Measurements from ENCODE around the gene OR1N2. TPM values are rescaled to one million over a fixed set of nuclear protein-coding genes. Genes with fewer than 3 reads are reported as not detected.
"Not testable (repeated sequence)": the region's sequence is repeated elsewhere in the genome, so short reads cannot be mapped to it uniquely, and the experiment has no call there.

The OR1N2 gene
- total RNA-seq, 5 donors from 2014 or later (not counting 1 experiment from before 2014, with no cell fraction given): not detected

DNA sequence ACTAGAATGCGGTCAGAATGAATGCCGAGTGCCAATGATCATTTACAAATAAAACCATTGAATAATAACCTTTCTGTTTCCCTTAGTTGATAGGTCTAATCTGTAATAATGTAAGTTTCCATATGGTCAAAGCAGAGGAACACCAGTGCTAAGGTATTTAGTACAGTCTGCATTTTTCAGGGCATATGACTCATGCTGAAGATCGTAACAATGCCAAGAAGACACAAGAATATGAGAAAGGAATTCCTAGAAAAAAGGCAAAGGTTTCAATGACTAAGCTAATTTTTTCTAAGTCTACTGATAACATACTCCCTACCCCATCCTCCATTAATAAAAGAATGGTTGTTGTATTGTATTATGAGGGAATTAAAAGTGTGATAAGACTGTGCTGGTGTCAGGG lies 27.4 kb downstream of the OR1N2 start:
- H3K9me3 Mint-ChIP-seq: peaks cover 0 to 2% (median 0%) of the 10 kb centered on the region in 3 donors
- Histone ChIP-seq H3K27ac (ENCODE audit: low read length) (no peak overlapping the region), H3K36me3 (ENCODE audit: control insufficient read depth in 2 of 2, extremely low read depth in 1 of 2, insufficient read depth in 1 of 2, low read length in 1 of 2) (no peaks in the 10 kb centered on the region), H3K27me3 (replicated peaks in 1 of 2; ENCODE audit: control insufficient read depth in 2 of 2, extremely low read depth in 1 of 2, insufficient read depth in 2 of 2, low read length in 1 of 2) (peaks cover 0 to 3% of the 10 kb centered on the region in 2 experiments), H3K9me3 (no peaks in the 10 kb centered on the region), H3K4me1 (ENCODE audit: control insufficient read depth in 1 of 2, extremely low read depth in 1 of 2, insufficient read depth in 2 of 2, low read length in 2 of 2) (no peaks in the 10 kb centered on the region), H3K4me3 (ENCODE audit: control insufficient read depth in 1 of 2, extremely low read depth in 1 of 2, low read length in 1 of 2) (no peak overlapping the region)
- H3K4me3 Mint-ChIP-seq: no peak overlapping the region
- DNase-seq (no peak), ATAC-seq (replicated peaks in 1 of 4) (no peak)
- H3K27me3 Mint-ChIP-seq: no peaks in the 10 kb centered on the region
- ChIA-PET CTCF (no interaction called here), POLR2A (no interaction called here)
- no CpG with 5 or more reads among the region's 3 CpGs for WGBS (ENCODE audit: insufficient coverage)
- H3K36me3 Mint-ChIP-seq: peaks cover 9% of the 10 kb centered on the region
- no peaks in the 10 kb centered on the region for H3K4me1 Mint-ChIP-seq
- no peak overlapping the region for H3K27ac Mint-ChIP-seq

DNA sequence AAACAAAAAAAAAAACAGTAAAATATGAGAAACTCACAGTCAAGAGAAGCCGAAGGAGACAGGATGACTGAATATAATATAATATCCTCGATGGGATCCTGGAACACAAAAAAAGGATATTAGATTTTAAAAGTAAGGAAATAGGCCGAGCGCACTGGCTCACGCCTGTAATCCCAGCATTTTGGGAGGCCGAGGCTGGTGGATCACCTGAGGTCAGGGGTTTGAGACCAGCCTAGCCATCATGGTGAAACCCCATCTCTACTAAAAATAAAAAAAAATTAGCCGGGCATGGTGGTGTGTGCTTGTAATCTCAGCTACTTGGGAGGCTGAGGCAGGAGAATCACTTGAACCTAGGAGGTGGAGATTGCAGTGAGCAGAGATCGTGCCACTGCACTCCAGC lies 30.4 kb downstream of the OR1N2 start, which contains the start of gene OR1L8:
TSS of gene OR1L8 (minus strand) at position 101 of the 400 bp plus-strand sequence. CDS start 14,907 bp downstream, outside the sequence.
- ATAC-seq (replicated peaks in 1 of 4); H3K4me3 ChIP-seq (ENCODE audit: control insufficient read depth in 1 of 2, extremely low read depth in 1 of 2, low read length in 1 of 2); H3K27ac Mint-ChIP-seq; H3K27me3 ChIP-seq (replicated peaks in 1 of 2; ENCODE audit: control insufficient read depth in 2 of 2, extremely low read depth in 1 of 2, insufficient read depth in 2 of 2, low read length in 1 of 2); H3K36me3 ChIP-seq (ENCODE audit: control insufficient read depth in 2 of 2, extremely low read depth in 1 of 2, insufficient read depth in 1 of 2, low read length in 1 of 2); H3K36me3 Mint-ChIP-seq; H3K27me3 Mint-ChIP-seq; H3K9me3 ChIP-seq; H3K4me1 Mint-ChIP-seq; H3K4me3 Mint-ChIP-seq; H3K27ac ChIP-seq (ENCODE audit: low read length); H3K4me1 ChIP-seq (ENCODE audit: control insufficient read depth in 1 of 2, extremely low read depth in 1 of 2, insufficient read depth in 2 of 2, low read length in 2 of 2); DNase-seq; CTCF ChIA-PET; POLR2A ChIA-PET; H3K9me3 Mint-ChIP-seq: not testable (repeated sequence)
- no CpG with 5 or more reads among the region's 8 CpGs for WGBS (ENCODE audit: insufficient coverage)

Other genes with a start within 250 kb of the OR1N2 start
- 1 to 10 TPM in 1 of 5 donors, under 1 TPM in 4; 0.44 to 2.0 (median 0.86) TPM for gene PTGS1, start 182.1 kb upstream of the OR1N2 start, total RNA-seq
- gene OR1J1, start 75.2 kb upstream of the OR1N2 start, total RNA-seq: not detected
- gene OR1J2, start 42.3 kb upstream of the OR1N2 start, total RNA-seq: not detected
- gene OR1J4, start 34.0 kb upstream of the OR1N2 start, total RNA-seq: not detected
- gene OR1N1, start 25.8 kb upstream of the OR1N2 start, total RNA-seq: not detected
- gene OR1L8, start 30.3 kb downstream of the OR1N2 start, total RNA-seq: under 1 TPM in 1 of 5 donors, not detected in 4; 0.35 TPM
- gene OR1Q1, start 61.6 kb downstream of the OR1N2 start, total RNA-seq: not detected
- gene OR1B1, start 104.5 kb downstream of the OR1N2 start, total RNA-seq: not detected
- not detected for gene OR1L1, start 108.6 kb downstream of the OR1N2 start, total RNA-seq
- gene OR1L3, start 122.0 kb downstream of the OR1N2 start, total RNA-seq: not detected
- not detected for gene OR1L4, start 170.9 kb downstream of the OR1N2 start, total RNA-seq
- gene OR1L6, start 189.2 kb downstream of the OR1N2 start, total RNA-seq: not detected
- not detected for gene OR5C1, start 235.8 kb downstream of the OR1N2 start, total RNA-seq
- gene OR1K1, start 247.0 kb downstream of the OR1N2 start, total RNA-seq: not detected